HG02623 (cell line): ENCODE data around the gene PIP5K1B.

Experiments used
- ATAC-seq: cut with Tn5 transposase; IDR thresholded peaks from one replicate; pipeline ENCODE4 v1.9.1; 2021; ENCODE audit warnings: moderate library complexity; ENCODE audit not compliant: unreplicated experiment

The PIP5K1B gene

DNA sequence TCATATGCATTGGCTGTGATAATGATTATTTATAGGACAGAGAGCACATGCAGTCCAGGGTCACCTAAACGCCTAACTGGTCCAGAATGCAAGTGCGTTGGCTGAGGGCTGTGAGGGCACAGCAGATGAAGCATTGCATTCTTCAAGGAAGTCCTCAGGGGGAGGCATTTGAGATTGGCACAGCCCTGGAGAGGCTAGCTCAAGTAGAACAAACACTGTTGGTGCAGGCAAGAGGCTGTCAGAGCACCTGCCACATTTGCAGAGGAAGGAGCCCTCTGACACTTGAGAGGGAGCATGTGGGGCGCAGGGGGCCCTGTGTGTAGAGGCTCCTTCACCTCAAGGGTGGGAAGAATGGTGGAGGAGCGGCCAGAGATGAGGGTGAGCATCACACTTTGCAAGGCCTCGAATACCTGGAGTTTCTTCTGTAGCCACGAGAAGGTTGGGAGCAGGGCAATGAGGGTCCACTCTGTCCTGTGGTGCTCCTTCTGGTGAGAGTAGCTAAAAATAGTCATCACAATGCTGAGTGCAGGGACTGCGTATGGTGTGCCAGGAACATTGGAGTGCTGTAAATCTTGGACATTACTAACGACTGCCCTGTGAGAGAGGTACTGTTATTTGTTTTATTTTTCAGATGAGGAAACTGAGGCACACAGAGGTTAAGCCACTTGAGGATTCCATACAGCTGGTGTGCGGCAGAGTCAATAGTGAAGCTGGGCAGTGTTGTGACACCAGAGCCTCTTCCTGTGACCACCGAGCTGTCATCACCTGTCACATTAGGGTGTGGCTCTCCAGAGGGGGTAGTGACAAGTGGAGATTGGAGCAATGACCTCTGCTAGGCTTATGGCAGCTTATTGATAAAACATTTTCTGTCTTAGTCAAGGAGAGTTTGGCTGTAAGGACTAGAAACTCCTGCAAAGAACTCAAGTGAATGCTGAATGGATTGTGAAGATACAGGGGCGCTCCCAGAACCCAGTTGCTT lies 100.2 kb downstream of the PIP5K1B start:
- no peak for ATAC-seq

DNA sequence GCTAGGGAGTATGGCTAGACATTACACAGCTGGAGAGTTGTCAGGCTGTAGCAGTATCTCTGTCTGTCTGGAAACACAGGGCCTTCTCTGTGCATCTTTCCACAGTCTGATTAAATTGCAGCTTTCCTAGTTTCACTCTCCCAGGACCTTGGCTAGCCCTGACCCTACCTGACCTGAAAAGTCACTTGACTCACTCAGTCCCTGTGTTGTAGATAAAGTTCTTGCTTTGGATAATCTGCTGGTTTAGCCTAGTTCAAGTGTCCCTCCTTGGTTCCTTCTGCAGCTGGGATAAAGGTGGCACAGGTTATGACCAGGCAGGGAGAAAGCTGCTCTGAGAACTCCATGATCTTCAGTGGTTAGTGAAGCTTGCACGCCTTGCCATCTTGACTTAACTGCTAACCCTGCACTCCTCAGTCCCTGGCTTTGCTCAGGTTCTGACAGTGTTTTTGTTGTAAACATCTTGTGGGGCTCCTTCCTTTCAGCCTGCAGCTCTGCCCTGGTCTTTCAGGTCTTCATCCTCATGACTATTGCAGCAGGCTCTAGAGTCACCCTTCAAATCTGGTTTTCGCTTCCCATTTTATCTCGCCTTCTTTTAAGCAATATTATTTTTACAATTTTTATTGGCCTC lies 101.0 kb downstream of the PIP5K1B start:
- ATAC-seq: no peak

DNA sequence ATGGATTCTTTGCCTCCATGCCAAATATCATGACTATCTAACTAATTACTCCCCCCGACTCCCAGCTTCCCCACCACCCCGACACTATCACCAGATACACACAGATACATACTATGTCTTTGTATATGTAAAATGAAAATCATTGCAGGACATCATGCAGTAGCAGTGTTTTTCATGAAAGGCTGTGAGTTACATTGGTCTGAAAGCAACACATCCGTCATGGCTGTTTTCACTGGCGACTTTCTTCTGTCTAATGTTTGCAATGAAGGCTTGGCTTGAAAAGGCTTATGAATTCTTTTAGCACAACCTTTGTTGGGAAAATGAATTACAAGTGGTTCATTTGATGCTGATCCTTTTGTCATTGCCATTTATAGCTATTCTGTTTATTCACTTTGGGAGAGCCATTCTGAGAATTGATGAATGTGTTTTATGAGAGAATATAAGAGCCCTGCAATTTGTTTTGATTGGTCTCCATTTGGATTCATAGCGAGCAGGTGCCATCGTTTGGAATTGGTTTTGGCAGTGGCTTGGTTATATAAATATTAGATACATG lies 103.4 kb downstream of the PIP5K1B start:
- no peak for ATAC-seq

DNA sequence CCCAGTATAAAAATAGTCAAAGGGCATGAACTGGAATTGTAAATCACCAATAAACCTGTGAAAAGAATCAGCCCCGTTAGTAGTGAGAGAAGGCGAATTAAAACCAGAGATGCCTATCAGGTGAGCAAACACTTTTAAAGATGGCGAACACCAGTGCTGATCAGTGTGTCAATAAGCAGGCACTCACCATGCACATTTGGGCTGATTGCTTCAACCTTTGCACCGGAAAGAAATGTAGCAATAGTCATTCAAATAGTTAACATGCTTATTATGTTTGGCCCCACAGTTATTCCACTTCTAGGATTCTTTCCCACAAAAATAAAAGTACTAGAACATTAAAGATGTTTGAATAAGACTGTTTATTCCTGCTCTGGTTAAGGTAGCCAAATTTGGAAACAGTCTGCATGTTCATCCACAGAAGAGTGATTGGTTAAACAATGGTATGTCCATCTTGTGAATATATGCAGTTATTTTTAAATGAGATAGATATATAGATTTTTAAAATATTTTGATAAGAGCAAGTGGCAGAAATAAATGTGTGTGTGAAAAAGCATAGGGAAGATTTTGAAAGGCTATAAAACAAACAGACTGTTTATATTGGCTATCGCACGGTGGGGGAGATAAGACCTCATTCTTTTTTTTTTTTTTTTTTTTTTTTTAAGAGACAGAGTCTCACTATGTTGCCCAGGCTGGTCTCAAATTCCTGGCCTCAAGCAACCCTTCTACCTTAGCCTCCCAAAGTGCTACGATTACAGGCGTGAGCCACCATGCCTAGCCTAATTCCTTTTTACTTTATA lies 112.2 kb downstream of the PIP5K1B start:
- no peak for ATAC-seq

DNA sequence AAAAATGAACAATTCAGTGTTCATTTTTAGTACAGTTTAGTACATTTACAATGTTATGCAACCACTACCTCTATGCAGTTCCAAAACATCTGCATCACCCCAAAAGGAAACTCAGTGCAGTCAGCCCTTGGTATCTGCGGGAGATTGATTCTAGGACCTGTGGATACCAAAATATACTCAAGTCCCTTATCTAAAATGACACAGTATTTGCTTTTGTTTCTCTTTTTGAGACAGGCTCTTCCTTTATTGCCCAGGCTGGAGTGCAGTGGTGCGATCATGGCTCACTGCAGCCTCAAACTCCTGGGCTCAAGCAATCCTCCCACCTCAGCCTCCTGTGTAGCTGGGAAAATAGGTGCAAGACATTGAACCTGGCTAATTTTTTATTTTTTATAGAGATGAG lies 114.0 kb downstream of the PIP5K1B start:
- no peak for ATAC-seq

DNA sequence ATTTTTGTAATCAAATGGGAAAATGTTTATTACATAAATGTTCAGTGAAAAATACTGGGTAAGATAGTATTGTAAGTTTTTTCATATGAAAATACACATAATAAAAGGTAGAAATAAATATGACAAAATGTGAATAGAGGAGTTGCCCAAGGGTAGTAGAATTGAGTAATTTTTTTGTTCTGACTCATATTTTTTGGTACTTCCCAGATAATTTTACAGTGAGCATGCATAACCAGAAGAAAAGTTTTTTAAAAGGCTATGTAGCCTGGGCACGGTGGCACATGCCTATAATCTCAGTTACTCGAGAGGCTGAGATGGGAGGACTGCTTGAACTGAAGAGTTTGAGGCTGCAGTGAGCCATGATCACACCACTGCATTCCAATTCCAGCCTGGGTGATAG lies 116.9 kb downstream of the PIP5K1B start:
- ATAC-seq: no peak

DNA sequence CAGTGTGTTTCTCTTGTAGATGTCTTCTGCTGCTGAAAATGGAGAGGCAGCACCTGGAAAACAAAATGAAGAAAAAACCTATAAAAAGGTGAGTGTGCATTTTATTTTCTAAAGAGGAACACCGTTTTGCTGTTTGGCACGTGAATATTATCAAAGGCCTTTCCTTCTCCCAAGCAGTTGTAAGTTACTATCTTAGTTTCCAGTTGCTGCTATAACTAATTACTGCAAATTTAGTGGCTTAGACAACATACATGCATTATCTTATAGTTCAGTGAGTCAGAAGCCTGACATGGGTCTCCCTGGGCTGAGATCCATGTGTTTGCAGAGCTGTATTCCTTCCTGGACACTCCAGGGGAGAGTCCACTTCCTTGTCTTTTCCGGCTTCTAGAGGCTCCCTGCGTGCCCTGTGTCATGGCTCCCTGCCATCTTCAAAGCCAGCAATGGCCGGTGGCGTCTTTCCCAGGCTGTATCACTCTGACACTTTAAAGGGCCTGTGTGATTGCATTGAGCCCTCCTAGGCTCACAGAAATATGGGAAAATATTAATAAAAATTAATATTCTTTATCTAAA lies 117.6 kb downstream of the PIP5K1B start:
- ATAC-seq: no peak

DNA sequence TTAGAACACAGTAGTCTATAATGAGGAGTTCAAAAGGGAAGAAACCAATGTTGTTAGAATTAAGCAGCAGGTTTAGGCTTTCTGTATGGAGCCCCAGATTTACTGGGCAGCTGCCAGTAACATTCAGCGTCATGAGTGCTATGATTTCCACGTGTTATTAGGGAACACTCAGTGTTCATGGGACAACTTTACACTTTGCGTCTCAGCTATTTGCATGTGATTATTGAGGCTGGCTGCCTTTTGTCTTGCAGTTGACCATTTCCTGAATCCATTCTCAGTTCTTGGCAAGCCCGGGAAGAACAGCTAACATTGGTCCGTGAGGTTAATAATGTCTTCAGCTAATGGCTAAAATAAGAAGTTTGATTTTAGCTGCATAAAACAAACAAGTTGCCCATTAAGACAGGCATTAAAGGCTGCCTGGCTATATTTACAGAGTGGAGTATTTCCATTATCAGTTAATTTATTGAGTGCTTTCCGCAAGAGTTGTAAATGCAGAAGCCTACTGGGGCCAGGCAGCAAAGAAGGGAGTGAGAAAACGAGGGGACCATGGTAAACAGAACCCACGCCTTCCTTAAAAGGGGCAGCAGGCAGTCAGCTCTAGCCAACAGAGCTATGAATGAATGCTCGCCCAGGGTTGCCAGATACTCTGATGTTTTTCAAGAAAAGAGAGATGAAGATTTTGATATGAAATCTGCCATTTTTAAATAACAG lies 120.9 kb downstream of the PIP5K1B start:
- no peak for ATAC-seq

DNA sequence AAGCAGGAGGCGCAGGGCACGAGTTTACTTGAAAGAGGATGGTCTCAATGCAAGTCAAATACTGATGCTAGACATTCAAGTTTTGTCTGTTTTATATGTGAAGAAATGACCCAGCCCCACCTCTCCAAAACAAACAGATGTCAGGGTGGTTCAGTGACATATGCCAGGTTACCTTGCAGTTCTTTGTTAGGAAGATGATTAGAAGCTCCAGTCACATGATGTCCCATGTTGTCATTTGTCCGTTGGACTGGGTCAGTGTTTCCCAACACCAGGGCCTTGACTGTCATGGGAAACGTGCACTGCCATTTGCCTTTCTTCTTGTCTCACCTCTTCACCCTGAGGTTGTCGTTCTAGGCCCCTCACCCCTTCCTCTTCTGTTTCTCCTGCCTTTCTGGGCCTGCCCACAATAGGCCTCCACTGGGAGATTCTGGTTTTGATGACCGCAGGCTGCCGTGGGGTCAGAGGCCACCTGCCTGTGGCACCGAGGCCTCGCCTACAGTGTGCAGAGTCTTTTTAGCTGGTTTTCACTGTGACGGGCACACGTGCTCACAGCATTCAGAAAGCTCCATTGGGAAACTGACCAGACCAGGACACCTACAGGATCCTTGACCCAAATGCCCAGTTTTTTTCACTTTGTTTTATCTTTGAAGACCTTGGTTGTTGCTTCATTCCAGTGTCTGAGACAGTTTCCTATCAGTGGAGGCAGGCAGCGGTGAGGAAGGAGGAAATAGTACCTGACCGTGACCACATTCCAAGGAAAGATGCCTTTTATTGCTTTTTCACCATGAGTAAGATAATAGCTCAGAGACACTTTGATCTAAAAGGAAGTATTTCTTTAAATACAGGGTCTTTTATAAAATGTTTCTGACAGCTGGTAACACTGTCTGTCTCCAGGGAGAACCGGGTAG lies 123.1 kb downstream of the PIP5K1B start:
- no peak for ATAC-seq

DNA sequence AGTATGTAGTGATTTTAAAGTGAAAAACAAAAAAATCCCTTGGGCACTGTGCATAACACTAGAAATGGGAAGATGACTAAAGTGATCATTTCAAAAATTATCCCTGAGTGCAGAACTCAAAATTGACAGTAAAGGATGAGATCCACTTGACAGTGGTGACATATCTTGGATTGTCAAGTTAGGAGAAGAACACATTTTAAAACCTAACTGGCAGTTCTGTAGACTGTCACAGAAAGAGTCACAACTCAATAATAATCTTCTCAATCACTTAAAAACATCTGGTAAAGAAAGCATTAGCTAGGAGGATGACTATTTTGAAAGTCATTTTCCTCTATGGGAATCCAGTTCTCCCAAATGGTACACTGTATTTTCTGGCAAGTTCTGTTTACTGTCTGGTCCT lies 127.1 kb downstream of the PIP5K1B start:
- ATAC-seq: no peak

DNA sequence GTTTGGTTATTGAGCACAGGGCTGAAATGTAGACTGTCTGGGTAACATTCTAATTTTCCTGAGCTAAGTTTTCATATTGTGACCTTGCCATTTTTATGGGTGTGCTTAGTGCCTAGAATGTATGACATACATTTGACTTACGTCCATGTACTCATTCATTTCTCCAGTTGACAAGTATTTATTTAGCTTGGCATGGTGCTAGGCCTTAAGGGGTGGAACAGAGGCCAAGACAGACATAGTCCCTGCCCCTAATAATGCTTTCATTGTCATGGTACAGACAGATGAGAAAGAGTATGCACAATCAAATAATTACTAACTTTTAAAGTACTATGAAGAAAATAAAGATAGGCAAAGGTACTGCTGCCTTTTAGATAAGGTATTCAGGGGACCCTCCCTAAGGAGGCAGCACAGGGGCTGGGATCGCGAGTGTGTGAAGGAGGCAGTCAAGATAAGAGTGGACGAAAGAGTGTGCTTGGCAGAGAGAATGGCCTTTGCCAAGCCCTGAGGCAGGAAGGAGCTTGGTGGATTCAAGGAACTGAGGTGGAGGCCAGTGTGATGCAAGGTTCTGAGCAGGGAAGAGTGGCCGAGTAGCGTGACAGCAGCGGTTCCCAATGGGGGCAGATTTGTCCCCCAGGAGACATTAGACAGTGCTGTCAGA lies 128.0 kb downstream of the PIP5K1B start:
- no peak for ATAC-seq

DNA sequence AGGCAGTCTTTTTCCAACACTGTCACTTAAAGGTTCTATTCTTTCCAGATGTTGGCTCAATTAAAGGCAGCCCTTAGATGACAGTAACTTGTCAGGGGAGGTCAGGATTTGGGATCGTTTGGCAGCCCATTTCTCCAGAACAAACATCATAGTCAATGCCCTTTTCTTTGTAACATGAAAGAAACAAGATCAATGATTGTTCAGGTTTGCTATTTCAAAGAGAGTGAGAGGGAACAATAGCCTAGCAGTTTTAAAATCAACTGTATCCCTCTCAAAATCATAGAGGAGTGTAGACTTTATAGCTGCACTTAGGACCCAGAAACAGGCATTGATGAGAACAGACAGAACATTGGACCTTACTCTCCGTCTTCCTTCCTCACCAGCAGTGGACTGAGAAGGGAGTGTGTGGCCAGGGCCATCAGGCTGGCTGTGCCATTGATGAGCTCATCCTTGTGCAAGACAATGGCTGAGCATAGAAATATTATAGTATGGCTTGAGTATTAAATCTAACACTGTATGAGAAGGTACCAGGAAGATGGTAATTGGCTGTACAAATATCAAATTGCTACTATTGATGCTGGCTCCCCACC lies 130.0 kb downstream of the PIP5K1B start:
- ATAC-seq: no peak

DNA sequence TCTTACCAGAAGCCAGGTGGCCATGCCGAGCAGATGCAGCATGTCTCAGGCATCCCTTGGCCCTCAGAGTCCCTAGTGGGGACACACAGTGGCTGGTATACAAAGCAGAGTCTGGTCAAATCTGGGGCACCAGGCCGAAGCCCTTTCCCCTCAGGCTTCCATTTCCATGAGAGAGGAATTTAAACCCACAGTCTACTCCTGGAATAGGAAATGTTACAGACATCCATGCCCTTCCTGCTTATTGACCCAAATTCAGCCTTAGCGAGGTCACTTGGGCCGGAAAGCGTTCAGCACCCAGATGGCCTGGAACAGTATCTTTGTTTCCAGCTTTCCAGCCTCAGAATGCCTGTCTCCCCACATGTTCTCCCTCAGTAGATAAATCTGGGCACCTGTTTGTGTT lies 131.7 kb downstream of the PIP5K1B start:
- no peak for ATAC-seq

DNA sequence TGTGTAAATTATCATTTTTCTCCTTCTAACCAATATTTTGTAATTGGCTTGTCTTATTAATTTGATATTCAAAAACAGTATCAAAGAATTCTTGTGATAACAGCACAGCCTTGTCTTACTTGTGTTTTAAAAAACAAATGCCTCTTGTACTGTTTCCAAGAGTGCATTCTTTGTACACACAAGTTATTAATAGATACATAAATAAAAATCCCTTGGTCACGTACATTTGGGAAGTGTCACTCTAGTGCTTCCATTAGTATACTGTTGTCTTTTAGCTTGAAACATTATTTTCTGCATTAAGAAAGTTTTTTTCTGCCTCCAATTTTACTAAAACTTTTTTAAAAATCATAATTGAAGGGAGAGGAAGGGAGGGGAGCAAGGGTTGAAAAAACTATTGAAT lies 133.2 kb downstream of the PIP5K1B start:
- no peak for ATAC-seq

DNA sequence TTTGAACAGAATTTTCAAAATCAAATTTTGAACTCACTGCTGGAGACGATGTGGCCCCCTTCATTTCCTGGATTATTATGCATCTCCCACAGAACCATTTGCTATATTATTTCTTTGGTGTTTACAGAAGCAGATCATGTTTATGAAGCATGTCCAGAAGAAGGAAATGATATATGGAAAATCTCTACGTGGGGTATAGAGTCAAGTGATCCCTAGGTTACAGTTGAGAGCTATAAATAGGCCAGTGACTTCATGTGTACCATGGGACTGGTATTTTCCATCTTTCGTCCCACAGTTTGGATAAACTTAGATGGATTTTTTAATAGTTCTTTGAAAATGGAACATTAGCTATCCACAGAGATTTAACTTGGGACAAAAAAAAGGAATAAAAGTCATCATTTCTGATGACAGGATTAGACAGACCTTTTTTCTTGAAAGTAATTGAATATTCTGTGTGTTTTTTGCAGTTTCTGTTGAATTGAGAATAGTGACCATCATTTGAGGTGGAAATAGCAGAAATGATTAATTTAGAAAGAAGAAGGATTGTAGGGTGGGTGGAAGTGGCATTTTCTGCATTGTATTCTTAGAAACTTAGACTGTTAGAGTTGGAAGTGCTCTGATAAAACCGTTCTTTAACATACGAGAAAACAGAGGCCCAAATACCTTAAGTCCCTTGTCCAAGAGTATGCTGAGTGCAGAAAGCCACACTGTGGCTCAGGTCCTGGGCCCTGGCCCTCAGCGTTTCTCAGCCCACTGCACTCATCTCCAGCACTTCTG lies 136.4 kb downstream of the PIP5K1B start:
- no peak for ATAC-seq

DNA sequence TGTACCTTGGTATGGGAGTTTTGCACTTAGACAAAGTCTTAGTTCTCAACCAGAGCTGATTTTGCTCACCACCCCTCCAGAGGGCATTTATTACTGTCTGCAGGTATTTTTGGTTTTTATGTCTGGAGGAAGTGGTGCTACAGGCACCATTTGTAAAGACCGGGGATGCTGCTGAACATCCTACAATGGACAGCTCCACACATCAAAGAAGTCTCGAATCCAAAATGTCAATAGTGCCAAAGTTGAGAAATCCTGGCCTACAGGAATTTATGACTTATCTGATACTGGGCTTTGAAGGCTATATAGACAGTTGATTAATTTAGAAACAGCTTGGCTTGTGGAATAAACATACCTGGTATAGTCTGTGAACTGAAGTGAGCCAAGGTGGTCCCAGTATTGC lies 137.5 kb downstream of the PIP5K1B start:
- ATAC-seq: no peak

DNA sequence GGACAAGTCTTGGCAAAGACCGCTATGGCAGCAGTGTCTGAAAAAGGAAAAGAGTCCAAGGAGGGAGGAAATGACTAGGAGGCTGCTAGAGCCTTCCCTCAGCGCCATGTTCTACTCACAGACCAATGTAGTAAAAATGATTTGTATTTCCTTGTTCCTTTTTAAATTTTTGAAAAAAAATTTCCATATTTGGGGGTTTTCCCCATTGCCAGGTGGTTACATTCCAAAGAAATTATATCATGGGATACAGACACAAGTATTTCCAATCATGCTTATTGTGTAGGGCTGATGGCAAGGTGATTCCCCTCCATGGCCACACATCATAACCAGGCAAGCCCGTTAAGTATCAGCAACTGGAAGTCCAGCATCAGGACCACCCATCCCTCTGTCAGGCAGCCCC lies 138.2 kb downstream of the PIP5K1B start:
- ATAC-seq: no peak

DNA sequence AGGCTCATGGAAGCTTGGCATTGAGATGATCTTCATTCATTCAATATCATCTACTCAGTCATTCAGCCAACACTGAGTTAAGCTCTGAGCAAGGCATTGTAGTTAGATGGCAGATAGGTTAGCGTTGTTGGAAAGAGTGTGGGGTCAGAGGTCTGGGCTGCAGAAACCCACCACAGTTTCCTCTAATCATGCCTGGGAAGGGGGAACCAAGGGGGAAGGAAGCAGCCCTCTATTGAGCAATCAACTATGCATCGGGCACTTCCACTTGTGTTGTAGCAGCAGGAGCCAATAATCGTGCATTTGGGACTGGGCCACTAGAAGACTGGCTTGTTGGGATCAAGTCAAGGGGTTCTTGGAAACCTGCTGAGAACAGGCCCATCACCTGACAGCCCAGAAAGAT lies 139.1 kb downstream of the PIP5K1B start:
- ATAC-seq: no peak
